Measurements from ENCODE around the gene SNAP47.

SNAP47 gene

DNA sequence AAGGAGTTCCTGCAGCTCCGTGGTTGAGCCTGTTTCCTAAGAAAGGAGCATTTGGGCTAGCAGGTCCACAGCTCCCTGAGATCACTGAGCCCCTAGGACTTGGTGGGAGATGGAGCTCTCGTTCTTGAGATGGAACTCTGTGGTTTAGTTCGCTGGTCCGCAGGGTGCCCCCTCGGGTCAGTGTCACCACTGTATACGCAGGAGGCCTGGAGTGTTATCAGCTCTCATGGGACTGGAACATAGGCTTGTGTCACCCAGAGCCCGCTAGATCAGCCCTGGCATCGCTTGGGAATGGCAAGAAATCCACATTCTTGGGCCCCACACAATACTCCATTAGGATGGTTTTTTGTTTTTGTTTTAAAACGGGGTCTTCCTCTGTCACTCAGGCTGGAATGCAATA is 3.6 kb downstream of the SNAP47 start:
- Histone ChIP-seq H3K27me3 (replicated peaks; ENCODE audit: insufficient read depth, low read length) (no peaks in the 10 kb centered on the region), H2AFZ (ENCODE audit: low read length) (no peak overlapping the region), H3K79me2 (ENCODE audit: low read length) (peaks cover 90% of the 10 kb centered on the region), H4K20me1 (ENCODE audit: insufficient read depth, low read length) (no peaks in the 10 kb centered on the region), H3K36me3 (replicated peaks; ENCODE audit: insufficient read depth, low read length) (no peaks in the 10 kb centered on the region), H3F3A (ENCODE audit: insufficient read depth, low read length) (no peaks in the 10 kb centered on the region), H3K4me3 (ENCODE audit: low read length) (no peak overlapping the region), H3K9me2 (replicated peaks; ENCODE audit: insufficient read depth, low read length) (no peaks in the 10 kb centered on the region), H3K4me1 (ENCODE audit: low read length) (peaks cover 2% of the 10 kb centered on the region), H3K4me2 (ENCODE audit: low read depth, low read length) (no peak overlapping the region), H3K9me3 (replicated peaks; ENCODE audit: insufficient read depth, low read length) (no peaks in the 10 kb centered on the region), H3K27ac (ENCODE audit: low read length) (no peak overlapping the region), H3K9ac (ENCODE audit: low read length) (no peak overlapping the region)
- DNase-seq, result no peak
- TF ChIP-seq EZH2 (optimal IDR thresholded peaks at IDR 0.05; ENCODE audit: low read depth, low read length) (no peak), EZH2phosphoT487 (IDR thresholded peaks at IDR 0.05; ENCODE audit: low read length) (no peak)
- TF ChIP-seq, protein P1, sequence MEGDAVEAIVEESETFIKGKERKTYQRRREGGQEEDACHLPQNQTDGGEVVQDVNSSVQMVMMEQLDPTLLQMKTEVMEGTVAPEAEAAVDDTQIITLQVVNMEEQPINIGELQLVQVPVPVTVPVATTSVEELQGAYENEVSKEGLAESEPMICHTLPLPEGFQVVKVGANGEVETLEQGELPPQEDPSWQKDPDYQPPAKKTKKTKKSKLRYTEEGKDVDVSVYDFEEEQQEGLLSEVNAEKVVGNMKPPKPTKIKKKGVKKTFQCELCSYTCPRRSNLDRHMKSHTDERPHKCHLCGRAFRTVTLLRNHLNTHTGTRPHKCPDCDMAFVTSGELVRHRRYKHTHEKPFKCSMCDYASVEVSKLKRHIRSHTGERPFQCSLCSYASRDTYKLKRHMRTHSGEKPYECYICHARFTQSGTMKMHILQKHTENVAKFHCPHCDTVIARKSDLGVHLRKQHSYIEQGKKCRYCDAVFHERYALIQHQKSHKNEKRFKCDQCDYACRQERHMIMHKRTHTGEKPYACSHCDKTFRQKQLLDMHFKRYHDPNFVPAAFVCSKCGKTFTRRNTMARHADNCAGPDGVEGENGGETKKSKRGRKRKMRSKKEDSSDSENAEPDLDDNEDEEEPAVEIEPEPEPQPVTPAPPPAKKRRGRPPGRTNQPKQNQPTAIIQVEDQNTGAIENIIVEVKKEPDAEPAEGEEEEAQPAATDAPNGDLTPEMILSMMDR (IDR thresholded peaks at IDR 0.05; ENCODE audit: low read length), result no peak

DNA sequence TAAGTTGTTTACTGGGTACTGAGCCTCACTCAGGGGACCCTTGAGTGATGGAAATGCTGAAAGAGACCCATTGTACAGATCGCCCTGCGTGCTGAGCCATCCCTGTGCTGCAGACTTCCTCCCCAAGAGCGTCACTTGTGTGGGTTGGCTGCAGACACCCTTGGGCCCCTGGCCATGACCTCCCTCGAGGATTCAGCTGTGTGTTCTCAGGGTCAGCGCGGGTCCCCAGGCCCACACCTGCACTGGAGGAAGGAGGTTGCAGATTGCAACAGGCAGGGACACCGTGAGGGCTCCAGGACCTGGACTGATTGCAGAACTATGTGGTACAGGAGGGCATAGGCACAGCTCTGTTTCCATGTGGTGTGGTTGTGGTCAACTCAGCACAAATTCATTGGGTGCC is 4.4 kb downstream of the SNAP47 start:
- Histone ChIP-seq H3K27ac (ENCODE audit: low read length) (no peak overlapping the region), H3K4me1 (ENCODE audit: low read length) (no peaks in the 10 kb centered on the region), H3K27me3 (replicated peaks; ENCODE audit: insufficient read depth, low read length) (no peaks in the 10 kb centered on the region), H3K4me3 (ENCODE audit: low read length) (no peak overlapping the region), H3F3A (ENCODE audit: insufficient read depth, low read length) (no peaks in the 10 kb centered on the region), H4K20me1 (ENCODE audit: insufficient read depth, low read length) (no peaks in the 10 kb centered on the region), H3K9me2 (replicated peaks; ENCODE audit: insufficient read depth, low read length) (no peaks in the 10 kb centered on the region), H3K9me3 (replicated peaks; ENCODE audit: insufficient read depth, low read length) (no peaks in the 10 kb centered on the region), H2AFZ (ENCODE audit: low read length) (no peak overlapping the region), H3K4me2 (ENCODE audit: low read depth, low read length) (no peak overlapping the region), H3K36me3 (replicated peaks; ENCODE audit: insufficient read depth, low read length) (no peaks in the 10 kb centered on the region), H3K9ac (ENCODE audit: low read length) (no peak overlapping the region), H3K79me2 (ENCODE audit: low read length) (peaks cover 90% of the 10 kb centered on the region)
- TF ChIP-seq EZH2phosphoT487 (IDR thresholded peaks at IDR 0.05; ENCODE audit: low read length), result no peak
- no peak for DNase-seq

DNA sequence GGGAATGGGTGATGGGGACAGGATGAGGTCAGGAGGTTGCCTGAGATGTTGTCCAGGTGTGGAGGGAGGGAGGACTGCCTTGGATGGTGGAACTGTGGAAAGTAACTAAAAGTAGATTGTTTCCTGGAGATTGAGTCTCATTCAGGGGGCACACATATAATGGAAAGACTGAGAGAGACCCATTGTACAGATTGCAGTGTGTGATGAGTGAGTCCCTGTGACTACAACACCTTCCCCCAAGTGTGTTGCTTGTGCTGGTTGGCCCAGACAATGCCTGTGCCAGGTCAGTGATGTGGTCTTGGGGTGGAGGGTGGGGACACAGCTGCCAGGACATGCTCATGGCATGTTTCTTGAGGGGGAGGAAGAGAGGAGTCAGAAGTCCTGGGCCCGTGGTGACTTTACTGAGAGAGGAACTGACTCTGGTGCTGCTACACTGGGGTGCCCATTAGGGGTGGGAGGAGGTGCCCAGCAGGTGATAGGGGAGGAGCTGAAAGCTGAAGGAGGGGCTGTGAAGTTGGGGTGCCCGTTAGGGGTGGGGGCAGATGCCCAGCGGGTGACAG is 5.2 kb downstream of the SNAP47 start:
- H3K27me3 ChIP-seq (replicated peaks; ENCODE audit: insufficient read depth, low read length), result no peaks in the 10 kb centered on the region
- DNase-seq, result no peak
- no peaks in the 10 kb centered on the region for H3F3A ChIP-seq (ENCODE audit: insufficient read depth, low read length)
- H3K9me3 ChIP-seq (replicated peaks; ENCODE audit: insufficient read depth, low read length), result no peaks in the 10 kb centered on the region
- TF ChIP-seq EZH2phosphoT487 (IDR thresholded peaks at IDR 0.05; ENCODE audit: low read length) (no peak), EZH2 (optimal IDR thresholded peaks at IDR 0.05; ENCODE audit: low read depth, low read length) (no peak)
- TF ChIP-seq, protein P1 (IDR thresholded peaks at IDR 0.05; ENCODE audit: low read length), result no peak
- no peaks in the 10 kb centered on the region for H4K20me1 ChIP-seq (ENCODE audit: insufficient read depth, low read length)
- H3K4me2 ChIP-seq (ENCODE audit: low read depth, low read length), result no peak overlapping the region
- H2AFZ ChIP-seq (ENCODE audit: low read length), result no peak overlapping the region
- H3K4me3 ChIP-seq (ENCODE audit: low read length), result no peak overlapping the region
- no peaks in the 10 kb centered on the region for H3K36me3 ChIP-seq (replicated peaks; ENCODE audit: insufficient read depth, low read length)
- peaks cover 91% of the 10 kb centered on the region for H3K79me2 ChIP-seq (ENCODE audit: low read length)
- no peak overlapping the region for H3K27ac ChIP-seq (ENCODE audit: low read length)
- H3K4me1 ChIP-seq (ENCODE audit: low read length), result no peaks in the 10 kb centered on the region
- H3K9me2 ChIP-seq (replicated peaks; ENCODE audit: insufficient read depth, low read length), result no peaks in the 10 kb centered on the region
- no peak overlapping the region for H3K9ac ChIP-seq (ENCODE audit: low read length)

DNA sequence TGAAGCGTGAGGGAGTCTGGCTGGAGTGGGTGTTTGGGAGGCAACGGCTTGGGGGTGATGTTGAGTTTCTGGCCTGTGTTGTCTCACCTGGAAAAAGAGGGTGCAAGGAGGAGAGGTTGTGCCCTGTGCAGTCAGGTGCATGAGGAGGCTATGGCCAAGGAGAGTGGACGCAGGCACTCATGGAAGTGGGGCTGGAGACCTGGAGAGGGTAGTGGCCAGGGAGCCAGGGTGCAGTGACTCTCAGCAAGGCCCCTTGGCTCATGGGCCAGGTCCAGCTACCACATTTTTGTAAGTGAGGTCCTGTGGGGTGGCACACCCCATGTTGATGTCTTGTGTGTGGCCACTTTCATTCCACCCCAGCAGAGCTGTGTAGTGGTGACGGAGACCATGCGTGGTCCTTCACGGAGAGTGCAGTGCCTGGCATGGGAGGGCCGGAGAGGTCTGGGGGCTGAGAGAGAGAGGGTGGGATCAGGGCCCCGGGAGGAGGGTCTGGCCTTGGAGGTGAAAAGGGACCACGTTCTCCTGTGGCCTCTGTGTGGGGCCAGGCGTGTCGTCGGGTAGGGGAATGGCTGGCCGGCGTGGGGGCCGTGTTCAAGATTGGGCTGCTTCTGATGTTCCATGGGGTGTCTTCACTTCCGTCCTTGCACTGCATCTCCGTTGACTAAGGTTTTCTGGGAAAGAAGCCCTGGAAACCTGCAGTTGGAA is 6.1 kb downstream of the SNAP47 start:
- no peak overlapping the region for H3K27ac ChIP-seq (ENCODE audit: low read length)
- H3F3A ChIP-seq (ENCODE audit: insufficient read depth, low read length), result no peaks in the 10 kb centered on the region
- no peak overlapping the region for H2AFZ ChIP-seq (ENCODE audit: low read length)
- no peak overlapping the region for H3K4me2 ChIP-seq (ENCODE audit: low read depth, low read length)
- H3K9me2 ChIP-seq (replicated peaks; ENCODE audit: insufficient read depth, low read length), result no peaks in the 10 kb centered on the region
- H3K4me3 ChIP-seq (ENCODE audit: low read length), result no peak overlapping the region
- H3K9ac ChIP-seq (ENCODE audit: low read length), result no peak overlapping the region
- H3K9me3 ChIP-seq (replicated peaks; ENCODE audit: insufficient read depth, low read length), result no peaks in the 10 kb centered on the region
- DNase-seq, result no peak
- no peaks in the 10 kb centered on the region for H3K27me3 ChIP-seq (replicated peaks; ENCODE audit: insufficient read depth, low read length)
- peaks cover 91% of the 10 kb centered on the region for H3K79me2 ChIP-seq (ENCODE audit: low read length)
- no peaks in the 10 kb centered on the region for H3K36me3 ChIP-seq (replicated peaks; ENCODE audit: insufficient read depth, low read length)
- H4K20me1 ChIP-seq (ENCODE audit: insufficient read depth, low read length), result no peaks in the 10 kb centered on the region
- no peak for TF ChIP-seq EZH2 (optimal IDR thresholded peaks at IDR 0.05; ENCODE audit: low read depth, low read length)
- H3K4me1 ChIP-seq (ENCODE audit: low read length), result no peaks in the 10 kb centered on the region

All from MM.1S (cell line).